ENCODE measurements around the gene TNFAIP6.
"Not testable (repeated sequence)": the region's sequence is repeated elsewhere in the genome, so short reads cannot be mapped to it uniquely, and the experiment has no call there.

The TNFAIP6 gene

DNA sequence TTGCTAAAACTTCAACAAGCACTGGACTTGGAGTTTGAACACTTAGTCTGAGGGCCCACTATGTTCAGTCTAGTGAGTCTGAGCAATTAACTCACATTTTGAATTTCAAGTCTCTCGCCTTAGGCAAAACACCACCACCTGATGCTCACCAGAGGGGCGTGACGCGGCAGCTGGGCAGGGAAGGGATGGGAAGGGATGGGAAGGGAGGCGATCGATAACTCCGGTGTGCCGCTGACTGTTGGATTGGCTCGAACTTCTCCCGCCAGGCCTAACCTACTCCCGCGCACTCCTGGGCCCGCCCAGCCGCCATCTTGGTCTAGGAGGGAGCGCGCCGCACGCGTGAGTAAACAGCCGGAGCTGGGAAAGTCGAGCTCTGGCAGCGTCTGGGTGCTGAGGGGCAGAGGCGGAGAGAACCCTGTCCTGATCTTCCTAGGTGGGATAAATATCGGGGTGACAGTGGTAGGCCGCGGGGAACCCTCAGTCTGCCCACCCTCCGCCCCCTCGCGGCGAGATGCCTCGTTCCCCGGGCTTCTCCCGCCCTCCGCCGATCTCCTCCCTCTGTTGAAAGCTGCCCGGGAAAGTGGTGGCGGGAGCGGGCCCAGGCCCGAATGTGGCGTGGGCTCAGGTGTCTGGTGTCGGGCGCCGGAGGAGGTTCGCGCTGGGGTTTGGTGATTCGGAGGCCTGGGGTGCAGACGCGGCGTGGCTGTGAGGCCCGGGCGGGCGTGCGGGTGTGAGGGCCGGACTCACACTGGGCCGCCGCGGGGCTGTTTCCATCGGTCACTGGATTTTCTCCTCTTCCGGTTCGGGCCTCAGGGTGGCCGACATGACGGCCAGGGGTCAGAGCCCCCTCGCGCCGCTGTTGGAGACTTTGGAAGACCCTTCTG, 52.5 kb downstream of the TNFAIP6 start, which contains the start of gene RIF1:
Gene RIF1 (plus strand): TSS at position 302 of the 884 bp plus-strand sequence. CDS start 522 bp downstream, at position 824.
- Histone ChIP-seq H3K9me3 (ENCODE audit: control insufficient read depth in 5 of 5, low read length in 5 of 5) (no peaks in the 10 kb centered on the region), H3K4me3 (ENCODE audit: low read depth in 1 of 5, low read length in 5 of 5) (peak within 1 kb of the TSS; percentile 89 to 94 (median 92)), H3K9ac (ENCODE audit: low read length in 5 of 5) (peak within 1 kb of the TSS; percentile 77 to 99 (median 96)), H3K27me3 (ENCODE audit: control insufficient read depth in 5 of 5, insufficient read depth in 4 of 5, low read length in 5 of 5) (no peaks in the 10 kb centered on the region), H3K36me3 (ENCODE audit: control insufficient read depth in 5 of 5, insufficient read depth in 5 of 5, low read length in 5 of 5) (peaks cover 7 to 16% (median 14%) of the 10 kb centered on the region in 5 donors), H3K4me1 (ENCODE audit: control insufficient read depth in 5 of 5, insufficient read depth in 5 of 5, low read length in 5 of 5) (peaks cover 0 to 17% (median 12%) of the 10 kb centered on the region in 5 donors), H3K27ac (ENCODE audit: low read depth, low read length) (peak within 1 kb of the TSS; percentile 96)

DNA sequence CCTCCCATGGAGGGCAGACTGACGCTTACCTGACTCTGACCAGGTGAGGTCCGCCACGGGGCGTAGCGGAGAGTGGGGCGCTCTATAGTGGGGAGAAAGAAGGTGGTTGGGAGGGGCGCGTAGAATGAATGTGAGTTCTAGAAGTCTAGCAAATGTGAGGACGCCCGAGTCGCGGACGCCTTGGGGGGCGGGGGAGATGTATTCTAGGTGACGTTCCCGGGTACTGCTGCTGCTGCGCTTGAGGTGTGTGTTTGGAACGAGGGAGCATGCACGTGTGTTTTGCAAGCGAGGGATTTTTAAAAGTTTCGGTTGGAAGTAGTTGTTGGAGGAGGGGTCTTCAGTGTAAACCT, 53.1 kb downstream of the TNFAIP6 start:
- peaks cover 7 to 17% (median 16%) of the 10 kb centered on the region in 5 donors for H3K36me3 ChIP-seq (ENCODE audit: control insufficient read depth in 5 of 5, insufficient read depth in 5 of 5, low read length in 5 of 5)
- H3K27ac ChIP-seq (ENCODE audit: low read depth, low read length): peak overlapping the region; percentile 96
- no peaks in the 10 kb centered on the region for H3K27me3 ChIP-seq (ENCODE audit: control insufficient read depth in 5 of 5, insufficient read depth in 4 of 5, low read length in 5 of 5)
- H3K4me3 ChIP-seq (ENCODE audit: low read depth in 1 of 5, low read length in 5 of 5): peak overlapping the region; percentile 89 to 94 (median 92)
- H3K9me3 ChIP-seq (ENCODE audit: control insufficient read depth in 5 of 5, low read length in 5 of 5): no peaks in the 10 kb centered on the region
- peak overlapping the region; percentile 48 to 99 (median 96) for H3K9ac ChIP-seq (ENCODE audit: low read length in 5 of 5)
- peaks cover 0 to 17% (median 12%) of the 10 kb centered on the region in 5 donors for H3K4me1 ChIP-seq (ENCODE audit: control insufficient read depth in 5 of 5, insufficient read depth in 5 of 5, low read length in 5 of 5)

DNA sequence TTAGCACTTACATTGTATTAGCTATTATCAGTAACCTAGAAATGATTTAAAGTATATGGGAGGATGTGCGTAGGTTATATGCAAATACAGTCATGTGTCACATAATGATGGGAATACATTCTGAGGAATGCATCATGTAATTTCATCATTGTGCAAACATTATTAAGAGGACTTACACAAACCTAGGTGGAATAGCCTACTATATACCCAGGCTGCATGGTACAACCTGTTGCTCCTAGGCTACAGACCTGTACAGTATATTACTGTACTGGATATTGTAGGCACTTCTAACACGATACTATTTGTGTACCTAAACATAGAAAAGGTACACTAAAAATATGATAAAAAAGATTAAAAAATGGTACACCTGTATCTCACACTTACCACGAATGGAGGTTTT, 60.3 kb downstream of the TNFAIP6 start:
- Histone ChIP-seq H3K4me3 (ENCODE audit: low read depth in 1 of 5, low read length in 5 of 5) (no peak overlapping the region), H3K27ac (ENCODE audit: low read depth, low read length) (no peak overlapping the region), H3K9ac (ENCODE audit: low read length in 5 of 5) (no peak overlapping the region), H3K27me3 (ENCODE audit: control insufficient read depth in 5 of 5, insufficient read depth in 4 of 5, low read length in 5 of 5) (no peaks in the 10 kb centered on the region), H3K36me3 (ENCODE audit: control insufficient read depth in 5 of 5, insufficient read depth in 5 of 5, low read length in 5 of 5) (peaks cover 42 to 66% (median 59%) of the 10 kb centered on the region in 5 donors), H3K9me3 (ENCODE audit: control insufficient read depth in 5 of 5, low read length in 5 of 5) (no peaks in the 10 kb centered on the region), H3K4me1 (ENCODE audit: control insufficient read depth in 5 of 5, insufficient read depth in 5 of 5, low read length in 5 of 5) (no peaks in the 10 kb centered on the region)

GRCh38 chr2:151421681-151422080, 64.3 kb downstream of the TNFAIP6 start:
- H3K9ac ChIP-seq (ENCODE audit: low read length in 5 of 5); H3K4me1 ChIP-seq (ENCODE audit: control insufficient read depth in 5 of 5, insufficient read depth in 5 of 5, low read length in 5 of 5); H3K9me3 ChIP-seq (ENCODE audit: control insufficient read depth in 5 of 5, low read length in 5 of 5); H3K27me3 ChIP-seq (ENCODE audit: control insufficient read depth in 5 of 5, insufficient read depth in 4 of 5, low read length in 5 of 5); H3K27ac ChIP-seq (ENCODE audit: low read depth, low read length); H3K4me3 ChIP-seq (ENCODE audit: low read depth in 1 of 5, low read length in 5 of 5): not testable (repeated sequence)
- peaks cover 40 to 64% (median 50%) of the 10 kb centered on the region in 5 donors for H3K36me3 ChIP-seq (ENCODE audit: control insufficient read depth in 5 of 5, insufficient read depth in 5 of 5, low read length in 5 of 5)

DNA sequence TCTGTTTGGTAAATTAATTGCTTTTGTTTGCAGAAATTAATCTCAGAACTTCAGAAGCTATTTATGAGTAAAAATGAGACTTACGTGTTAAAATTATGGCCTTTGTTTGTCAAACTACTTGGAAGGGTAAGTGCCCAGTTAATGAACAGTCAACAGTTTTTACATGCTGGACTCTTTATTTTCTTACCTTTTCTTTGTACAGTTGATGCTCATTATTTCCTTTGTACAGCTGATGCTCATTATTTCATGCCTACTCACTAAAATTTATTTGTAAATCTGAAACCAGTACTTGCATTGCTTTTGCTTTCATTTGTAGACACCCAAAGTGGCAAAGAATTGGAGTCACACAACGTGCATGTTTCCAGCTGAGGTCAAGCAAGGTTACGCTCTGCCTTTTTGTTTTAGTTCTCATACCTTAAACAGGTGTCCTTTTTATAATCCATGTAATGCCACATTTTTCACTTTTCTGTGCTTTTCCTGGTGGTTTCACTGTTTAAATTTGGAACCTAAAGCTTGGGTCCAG, 65.6 kb downstream of the TNFAIP6 start:
- peaks cover 0 to 5% (median 0%) of the 10 kb centered on the region in 5 donors for H3K4me1 ChIP-seq (ENCODE audit: control insufficient read depth in 5 of 5, insufficient read depth in 5 of 5, low read length in 5 of 5)
- H3K4me3 ChIP-seq (ENCODE audit: low read depth in 1 of 5, low read length in 5 of 5): no peak overlapping the region
- H3K27me3 ChIP-seq (ENCODE audit: control insufficient read depth in 5 of 5, insufficient read depth in 4 of 5, low read length in 5 of 5): no peaks in the 10 kb centered on the region
- no peak overlapping the region for H3K27ac ChIP-seq (ENCODE audit: low read depth, low read length)
- H3K9ac ChIP-seq (ENCODE audit: low read length in 5 of 5): no peak overlapping the region
- no peaks in the 10 kb centered on the region for H3K9me3 ChIP-seq (ENCODE audit: control insufficient read depth in 5 of 5, low read length in 5 of 5)
- H3K36me3 ChIP-seq (ENCODE audit: control insufficient read depth in 5 of 5, insufficient read depth in 5 of 5, low read length in 5 of 5): peaks cover 27 to 51% (median 38%) of the 10 kb centered on the region in 5 donors

DNA sequence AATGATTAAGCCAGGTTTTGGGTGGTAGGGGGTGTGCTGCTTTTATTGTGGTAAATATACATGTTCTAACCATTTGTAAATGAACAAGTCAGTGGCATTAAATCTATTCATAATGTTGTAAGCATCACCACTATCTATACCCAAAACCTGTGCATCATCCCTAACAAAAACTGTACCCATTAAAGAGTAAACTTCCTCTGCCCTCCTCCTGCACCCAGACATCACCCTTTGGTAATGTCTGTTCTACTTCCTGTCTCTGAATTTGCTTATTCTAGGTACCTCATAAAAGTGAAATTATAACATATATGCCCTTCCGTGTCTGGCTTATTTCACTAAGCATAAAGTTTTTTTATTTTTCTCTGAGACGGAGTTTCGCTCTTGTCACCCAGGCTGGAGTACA, 66.4 kb downstream of the TNFAIP6 start:
- peaks cover 0 to 5% (median 0%) of the 10 kb centered on the region in 5 donors for H3K4me1 ChIP-seq (ENCODE audit: control insufficient read depth in 5 of 5, insufficient read depth in 5 of 5, low read length in 5 of 5)
- H3K36me3 ChIP-seq (ENCODE audit: control insufficient read depth in 5 of 5, insufficient read depth in 5 of 5, low read length in 5 of 5): peaks cover 31 to 49% (median 33%) of the 10 kb centered on the region in 5 donors
- no peaks in the 10 kb centered on the region for H3K9me3 ChIP-seq (ENCODE audit: control insufficient read depth in 5 of 5, low read length in 5 of 5)
- no peak overlapping the region for H3K9ac ChIP-seq (ENCODE audit: low read length in 5 of 5)
- H3K4me3 ChIP-seq (ENCODE audit: low read depth in 1 of 5, low read length in 5 of 5): no peak overlapping the region
- no peaks in the 10 kb centered on the region for H3K27me3 ChIP-seq (ENCODE audit: control insufficient read depth in 5 of 5, insufficient read depth in 4 of 5, low read length in 5 of 5)
- H3K27ac ChIP-seq (ENCODE audit: low read depth, low read length): no peak overlapping the region

Measured in subcutaneous abdominal adipose tissue (tissue), 5 donors.